Osteoblast (primary cell): ENCODE results near the gene FBXO36. TPM values are rescaled to one million over a fixed set of nuclear protein-coding genes. Genes with fewer than 3 reads are reported as not detected.
"Not testable (repeated sequence)": the region's sequence is repeated elsewhere in the genome, so short reads cannot be mapped to it uniquely, and the experiment has no call there.

Experiments used
- DNase-seq: peaks from one replicate; pipeline ENCODE4 v3.0.0; 2011; ENCODE audit warnings: low spot score, mixed read lengths; ENCODE audit not compliant: insufficient read length; ENCODE audit errors: missing footprints
- H2AFZ ChIP-seq: 2 replicates; pipeline ENCODE4 v1.6.0; 2011; ENCODE audit warnings: mild to moderate bottlenecking, low read length
- H3K27ac ChIP-seq: 2 replicates; pipeline ENCODE4 v1.5.1; 2011; ENCODE audit warnings: mild to moderate bottlenecking, low read depth, low read length, moderate library complexity
- H3K27me3 ChIP-seq: 2 replicates; pipeline ENCODE4 v1.6.0; 2012; ENCODE audit warnings: mild to moderate bottlenecking, control low read depth, inconsistent platforms, low read length, moderate library complexity; ENCODE audit not compliant: insufficient read depth
- H3K36me3 ChIP-seq: 2 replicates; pipeline ENCODE4 v1.5.1; 2011; ENCODE audit warnings: mild to moderate bottlenecking, low read length, control low read depth, moderate library complexity; ENCODE audit not compliant: insufficient read depth
- H3K4me1 ChIP-seq: 2 replicates; pipeline ENCODE4 v1.5.1; 2011; ENCODE audit warnings: mild to moderate bottlenecking, low read length, control low read depth, moderate library complexity; ENCODE audit not compliant: insufficient read depth
- H3K4me2 ChIP-seq: 2 replicates; pipeline ENCODE4 v1.6.0; 2011; ENCODE audit warnings: mild to moderate bottlenecking, low read length; ENCODE audit not compliant: insufficient read depth
- H3K4me3 ChIP-seq: fragments of 200-600 bp; sonication (generic); 3 replicates; pipeline ENCODE4 v1.5.1; 2012; ENCODE audit warnings: mild to moderate bottlenecking, low read length, inconsistent platforms; ENCODE audit not compliant: insufficient read depth
- H3K79me2 ChIP-seq: 2 replicates; pipeline ENCODE4 v1.6.0; 2012; ENCODE audit warnings: mild to moderate bottlenecking, low read length, control low read depth, inconsistent platforms; ENCODE audit not compliant: insufficient read depth
- H3K9me3 ChIP-seq: 2 replicates; pipeline ENCODE4 v1.5.1; 2011; ENCODE audit warnings: low read depth, low read length, control low read depth
- H4K20me1 ChIP-seq: 2 replicates; pipeline ENCODE4 v1.6.0; 2012; ENCODE audit warnings: mild to moderate bottlenecking, low read length, control low read depth; ENCODE audit not compliant: insufficient read depth
- total RNA-seq: library from RNA; depleted of rRNA; stranded (reverse); fragments of >200 nt; gene quantifications from 2 replicates; pipeline ENCODE4 v1.2.3, GENCODE V29; 2012
- TF ChIP-seq, protein P1 (sequence below): IDR thresholded peaks from 2 replicates; pipeline ENCODE4 v1.5.1; 2011; ENCODE audit warnings: mild to moderate bottlenecking, low read depth, low read length, moderate library complexity; ENCODE audit errors: extremely low read depth

Gene FBXO36
- total RNA-seq, 1 donor, result 6.9 TPM

DNA sequence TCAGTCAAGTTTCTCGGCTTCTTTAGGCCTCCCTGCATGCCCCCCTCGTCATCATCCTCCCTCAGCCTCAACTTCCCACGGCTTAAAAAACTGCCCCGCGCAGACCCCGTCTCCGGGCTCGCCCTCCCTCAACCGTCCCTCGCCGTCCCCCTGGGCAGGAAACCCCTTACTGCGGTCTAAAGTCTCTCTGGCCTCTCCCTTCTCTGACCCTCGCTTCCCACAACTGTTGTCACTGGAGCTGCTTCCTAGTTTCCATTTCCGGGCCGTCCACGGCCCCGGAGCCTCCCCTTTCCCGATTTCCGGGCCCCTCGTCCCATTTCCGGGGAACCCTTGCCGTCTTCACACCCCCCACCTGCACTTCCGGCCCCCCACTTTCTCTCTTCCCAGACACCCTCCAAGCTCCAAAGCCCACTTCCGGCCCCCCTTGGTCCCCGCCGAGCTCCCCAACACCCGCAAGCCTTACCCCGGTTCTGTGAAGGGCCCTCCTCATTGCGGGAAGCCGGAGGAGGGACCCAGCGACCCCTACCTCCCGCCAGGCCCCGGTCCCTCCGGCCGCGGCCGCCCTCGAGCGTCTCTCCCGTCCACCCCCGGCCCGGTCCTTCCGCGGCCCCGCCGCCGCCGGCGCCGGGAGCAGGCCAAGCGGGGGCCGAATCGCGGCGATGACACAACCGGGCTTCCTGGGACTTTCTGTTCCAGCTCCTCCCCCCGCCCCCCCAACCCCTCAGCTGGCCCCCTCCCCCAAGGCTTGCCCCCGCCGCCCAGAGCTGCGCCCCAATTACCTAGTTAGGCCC, 1.0 kb upstream of the FBXO36 start:
- Histone ChIP-seq H2AFZ (peak overlapping the region; percentile 43), H4K20me1 (peaks cover 34% of the 10 kb centered on the region), H3K27ac (peak overlapping the region; percentile 93), H3K4me2 (peak overlapping the region; percentile 100), H3K27me3 (no peaks in the 10 kb centered on the region), H3K4me3 (peak overlapping the region; percentile 96), H3K36me3 (peaks cover 7% of the 10 kb centered on the region), H3K4me1 (peaks cover 17% of the 10 kb centered on the region), H3K9me3 (no peaks in the 10 kb centered on the region), H3K79me2 (peaks cover 65% of the 10 kb centered on the region)
- peak; percentile 86 for DNase-seq
- TF ChIP-seq, protein P1, sequence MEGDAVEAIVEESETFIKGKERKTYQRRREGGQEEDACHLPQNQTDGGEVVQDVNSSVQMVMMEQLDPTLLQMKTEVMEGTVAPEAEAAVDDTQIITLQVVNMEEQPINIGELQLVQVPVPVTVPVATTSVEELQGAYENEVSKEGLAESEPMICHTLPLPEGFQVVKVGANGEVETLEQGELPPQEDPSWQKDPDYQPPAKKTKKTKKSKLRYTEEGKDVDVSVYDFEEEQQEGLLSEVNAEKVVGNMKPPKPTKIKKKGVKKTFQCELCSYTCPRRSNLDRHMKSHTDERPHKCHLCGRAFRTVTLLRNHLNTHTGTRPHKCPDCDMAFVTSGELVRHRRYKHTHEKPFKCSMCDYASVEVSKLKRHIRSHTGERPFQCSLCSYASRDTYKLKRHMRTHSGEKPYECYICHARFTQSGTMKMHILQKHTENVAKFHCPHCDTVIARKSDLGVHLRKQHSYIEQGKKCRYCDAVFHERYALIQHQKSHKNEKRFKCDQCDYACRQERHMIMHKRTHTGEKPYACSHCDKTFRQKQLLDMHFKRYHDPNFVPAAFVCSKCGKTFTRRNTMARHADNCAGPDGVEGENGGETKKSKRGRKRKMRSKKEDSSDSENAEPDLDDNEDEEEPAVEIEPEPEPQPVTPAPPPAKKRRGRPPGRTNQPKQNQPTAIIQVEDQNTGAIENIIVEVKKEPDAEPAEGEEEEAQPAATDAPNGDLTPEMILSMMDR, result no peak

DNA sequence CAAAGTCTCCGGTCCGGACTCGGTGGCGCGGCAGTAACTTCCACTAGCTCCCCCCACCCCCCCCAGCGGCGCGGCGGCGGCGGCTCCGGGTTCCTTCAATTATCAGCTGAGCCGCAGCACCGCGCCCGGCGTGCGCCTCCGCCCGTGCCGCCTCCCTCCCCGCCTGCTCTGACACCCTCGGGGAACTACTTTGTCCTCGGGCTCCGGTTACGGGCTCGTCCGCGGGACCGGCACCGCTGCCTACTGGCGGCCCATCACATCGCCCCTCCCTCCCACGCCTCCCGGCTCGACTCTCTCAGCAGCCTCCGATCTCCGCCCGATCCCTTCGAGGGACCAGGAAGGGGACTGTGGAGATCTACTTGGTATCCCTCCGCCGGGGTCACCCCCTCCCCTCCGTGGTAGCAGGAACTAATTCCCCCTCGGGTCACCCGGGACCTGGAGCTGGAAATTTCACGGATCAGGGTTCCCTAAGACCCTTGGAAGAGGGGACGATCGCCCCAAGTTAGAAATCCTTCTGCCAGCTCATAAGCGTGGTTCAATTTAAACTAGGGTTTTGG, 333 bp upstream of the FBXO36 start, which contains the start of gene TRIP12:
Gene TRIP12, minus strand, starts transcription at position 118 of the 557 bp plus-strand sequence. CDS start 41,930 bp downstream, outside the sequence.
- Histone ChIP-seq H3K9me3 (no peaks in the 10 kb centered on the region), H3K79me2 (peaks cover 61% of the 10 kb centered on the region)

DNA sequence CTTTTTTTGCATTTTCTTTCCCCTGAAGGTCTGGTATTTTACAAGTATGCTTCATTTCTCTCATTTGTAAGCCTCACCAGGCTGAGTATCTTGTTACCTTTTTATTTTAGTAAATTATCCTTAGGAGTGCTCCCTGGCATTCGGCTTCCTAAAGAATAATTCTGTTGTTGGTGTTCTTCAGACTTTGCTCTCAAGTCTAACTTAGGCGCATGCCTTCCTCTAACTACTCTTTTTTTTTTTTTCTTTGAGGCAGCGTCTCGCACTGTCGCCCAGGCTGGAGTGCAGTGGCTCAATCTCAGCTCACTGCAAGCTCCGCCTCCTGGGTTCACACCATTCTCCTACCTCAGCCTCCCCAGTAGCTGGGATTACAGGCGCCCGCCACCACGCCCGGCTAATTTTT, 2.2 kb downstream of the FBXO36 start:
- not testable (repeated sequence) for DNase-seq, H3K9me3 ChIP-seq, H3K27me3 ChIP-seq, H3K36me3 ChIP-seq, H3K27ac ChIP-seq, H3K4me3 ChIP-seq, H2AFZ ChIP-seq, H3K4me2 ChIP-seq
- H3K79me2 ChIP-seq, result peaks cover 37% of the 10 kb centered on the region
- peaks cover 15% of the 10 kb centered on the region for H4K20me1 ChIP-seq
- H3K4me1 ChIP-seq, result peaks cover 33% of the 10 kb centered on the region

More for the DNA sequence above, 333 bp upstream of the FBXO36 start, which contains the start of gene TRIP12:
- TF ChIP-seq, protein P1, result no peak
- Histone ChIP-seq H2AFZ (peak within 1 kb of the TSS; percentile 99), H3K4me2 (peak within 1 kb of the TSS; percentile 100), H3K36me3 (peaks cover 7% of the 10 kb centered on the region), H3K4me1 (peaks cover 17% of the 10 kb centered on the region), H4K20me1 (peaks cover 28% of the 10 kb centered on the region), H3K27ac (peak within 1 kb of the TSS; percentile 93), H3K4me3 (peak within 1 kb of the TSS; percentile 96), H3K27me3 (no peaks in the 10 kb centered on the region)
- DNase-seq, result peak; percentile 97

DNA sequence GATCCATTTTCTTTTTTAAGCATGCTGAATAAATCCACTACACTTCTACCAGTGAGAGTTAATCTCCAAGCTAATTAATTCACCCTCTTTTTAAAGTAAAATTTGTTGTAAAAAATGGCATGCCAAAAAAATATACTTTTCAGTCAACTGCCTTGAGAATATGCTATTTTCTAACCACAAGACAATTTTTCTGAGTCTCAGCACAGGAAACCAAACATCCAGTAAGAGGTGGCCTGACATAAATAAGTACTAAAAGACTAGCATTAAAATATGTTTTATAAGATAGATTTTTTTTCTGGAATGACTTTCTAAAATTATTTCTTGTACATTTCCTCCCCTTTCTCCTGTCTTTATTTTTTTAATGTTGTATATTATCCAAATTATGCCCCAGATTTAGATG, 2.9 kb downstream of the FBXO36 start:
- Histone ChIP-seq H4K20me1 (peaks cover 9% of the 10 kb centered on the region), H3K36me3 (no peaks in the 10 kb centered on the region), H3K79me2 (peaks cover 30% of the 10 kb centered on the region), H3K27me3 (no peaks in the 10 kb centered on the region), H2AFZ (no peak overlapping the region), H3K4me3 (no peak overlapping the region), H3K9me3 (no peaks in the 10 kb centered on the region), H3K4me1 (peaks cover 29% of the 10 kb centered on the region), H3K27ac (no peak overlapping the region), H3K4me2 (no peak overlapping the region)
- no peak for DNase-seq
- TF ChIP-seq, protein P1, result no peak
